Memory B cell (primary cell): ENCODE results near the gene GFY.
"Not testable (repeated sequence)": the region's sequence is repeated elsewhere in the genome, so short reads cannot be mapped to it uniquely, and the experiment has no call there.

ENCODE experiments used
- ATAC-seq: fragments of 150-1000 bp; cut with Tn5 transposase; 2 replicates; pipeline ENCODE4 v1.10.0; 2021; ENCODE audit warnings: low read depth, mild to moderate bottlenecking, moderate library complexity
- DNase-seq, 2 donors: peaks; one replicate each; pipeline ENCODE4 v3.0.0; 2022; ENCODE audit warnings: low spot score in 2 of 2
- H3K27ac Mint-ChIP-seq: one replicate; pipeline ENCODE4 v1.8.0; 2022; ENCODE audit warnings: mild to moderate bottlenecking, moderate library complexity, mixed read lengths
- H3K27me3 Mint-ChIP-seq: one replicate; pipeline ENCODE4 v1.8.0; 2022; ENCODE audit warnings: mixed read lengths
- H3K36me3 Mint-ChIP-seq: one replicate; pipeline ENCODE4 v1.8.0; 2022; ENCODE audit warnings: mild to moderate bottlenecking, mixed read lengths
- H3K4me1 Mint-ChIP-seq: one replicate; pipeline ENCODE4 v1.8.0; 2022; ENCODE audit warnings: mixed read lengths
- H3K4me3 Mint-ChIP-seq: one replicate; pipeline ENCODE4 v1.8.0; 2022; ENCODE audit warnings: mild to moderate bottlenecking, moderate library complexity, mixed read lengths
- H3K9me3 Mint-ChIP-seq: one replicate; pipeline ENCODE4 v1.8.0; 2022; ENCODE audit warnings: mixed read lengths

GFY gene

GRCh38 chr19:49469828-49470614 lies 44.8 kb downstream of the GFY start:
- Mint-ChIP-seq H3K4me3 (peak overlapping the region; percentile 47), H3K36me3 (peaks cover 8% of the 10 kb centered on the region), H3K27ac (peak overlapping the region; percentile 100), H3K9me3 (peaks cover 3% of the 10 kb centered on the region), H3K27me3 (no peaks in the 10 kb centered on the region), H3K4me1 (peaks cover 25% of the 10 kb centered on the region)
- DNase-seq (peak; percentile 79 to 82), ATAC-seq (peak; percentile 50)

GRCh38 chr19:49470615-49470978 lies 45.4 kb downstream of the GFY start:
- Mint-ChIP-seq H3K9me3 (peaks cover 3% of the 10 kb centered on the region), H3K27me3 (no peaks in the 10 kb centered on the region), H3K4me3 (peak overlapping the region; percentile 11), H3K27ac (peak overlapping the region; percentile 100), H3K36me3 (peaks cover 6% of the 10 kb centered on the region), H3K4me1 (peaks cover 29% of the 10 kb centered on the region)
- ATAC-seq (no peak), DNase-seq (no peak)

GRCh38 chr19:49472936-49473335 lies 47.7 kb downstream of the GFY start:
- DNase-seq (no peak), ATAC-seq (no peak)
- Mint-ChIP-seq H3K27ac (peak overlapping the region; percentile 94), H3K27me3 (no peaks in the 10 kb centered on the region), H3K4me3 (no peak overlapping the region), H3K9me3 (peaks cover 3% of the 10 kb centered on the region), H3K4me1 (peaks cover 36% of the 10 kb centered on the region), H3K36me3 (peaks cover 3% of the 10 kb centered on the region)

DNA sequence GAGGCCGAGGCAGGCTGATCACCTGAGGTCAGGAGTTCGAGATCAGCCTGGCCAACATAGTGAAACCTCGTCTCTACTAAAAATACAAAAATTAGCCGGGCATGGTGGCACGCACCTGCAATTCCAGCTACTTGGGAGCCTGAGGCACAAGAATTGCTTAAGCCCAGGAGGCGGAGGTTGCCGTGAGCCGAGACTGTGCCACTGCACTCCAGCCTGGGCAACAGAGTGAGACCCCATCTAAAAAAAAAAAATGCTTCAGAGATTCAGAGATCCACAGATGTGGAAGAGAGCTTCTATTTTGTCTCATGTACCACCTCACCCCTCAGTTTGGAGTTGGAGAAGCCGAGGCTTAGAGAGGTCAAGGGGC lies 48.3 kb downstream of the GFY start:
- not testable (repeated sequence) for DNase-seq, H3K9me3 Mint-ChIP-seq, H3K36me3 Mint-ChIP-seq, ATAC-seq, H3K27me3 Mint-ChIP-seq
- H3K4me1 Mint-ChIP-seq, result peaks cover 36% of the 10 kb centered on the region
- peak overlapping the region; percentile 94 for H3K27ac Mint-ChIP-seq
- H3K4me3 Mint-ChIP-seq, result peak overlapping the region; percentile 97

GRCh38 chr19:49473868-49474541 lies 48.8 kb downstream of the GFY start, which contains the start of gene FLT3LG:
TSS of gene FLT3LG (plus strand) at chr19:49474215. CDS start at chr19:49474640, 425 bp downstream.
- peak; percentile 49 for ATAC-seq
- H3K27me3 Mint-ChIP-seq, result no peaks in the 10 kb centered on the region
- H3K4me1 Mint-ChIP-seq, result peaks cover 32% of the 10 kb centered on the region
- H3K36me3 Mint-ChIP-seq, result no peaks in the 10 kb centered on the region
- peak; percentile 92 to 95 for DNase-seq
- H3K4me3 Mint-ChIP-seq, result peak within 1 kb of the TSS; percentile 97
- H3K9me3 Mint-ChIP-seq, result no peaks in the 10 kb centered on the region
- peak within 1 kb of the TSS; percentile 94 for H3K27ac Mint-ChIP-seq

- H3K4me1 Mint-ChIP-seq, result peaks cover 32% of the 10 kb centered on the region
- peak overlapping the region; percentile 94 for H3K27ac Mint-ChIP-seq
- no peak for DNase-seq
- ATAC-seq, result no peak
- H3K36me3 Mint-ChIP-seq, result no peaks in the 10 kb centered on the region
- H3K9me3 Mint-ChIP-seq, result no peaks in the 10 kb centered on the region
- H3K27me3 Mint-ChIP-seq, result no peaks in the 10 kb centered on the region
- peak overlapping the region; percentile 97 for H3K4me3 Mint-ChIP-seq
Measured at GRCh38 chr19:49474542-49474924, 49.3 kb downstream of the GFY start.

- H3K27ac Mint-ChIP-seq, result peak overlapping the region; percentile 94
- peaks cover 27% of the 10 kb centered on the region for H3K4me1 Mint-ChIP-seq
- H3K27me3 Mint-ChIP-seq, result no peaks in the 10 kb centered on the region
- ATAC-seq (no peak), DNase-seq (no peak)
- H3K9me3 Mint-ChIP-seq, result no peaks in the 10 kb centered on the region
- H3K36me3 Mint-ChIP-seq, result no peaks in the 10 kb centered on the region
- peak overlapping the region; percentile 97 for H3K4me3 Mint-ChIP-seq
Measured at GRCh38 chr19:49475191-49475917, 50.2 kb downstream of the GFY start.

DNA sequence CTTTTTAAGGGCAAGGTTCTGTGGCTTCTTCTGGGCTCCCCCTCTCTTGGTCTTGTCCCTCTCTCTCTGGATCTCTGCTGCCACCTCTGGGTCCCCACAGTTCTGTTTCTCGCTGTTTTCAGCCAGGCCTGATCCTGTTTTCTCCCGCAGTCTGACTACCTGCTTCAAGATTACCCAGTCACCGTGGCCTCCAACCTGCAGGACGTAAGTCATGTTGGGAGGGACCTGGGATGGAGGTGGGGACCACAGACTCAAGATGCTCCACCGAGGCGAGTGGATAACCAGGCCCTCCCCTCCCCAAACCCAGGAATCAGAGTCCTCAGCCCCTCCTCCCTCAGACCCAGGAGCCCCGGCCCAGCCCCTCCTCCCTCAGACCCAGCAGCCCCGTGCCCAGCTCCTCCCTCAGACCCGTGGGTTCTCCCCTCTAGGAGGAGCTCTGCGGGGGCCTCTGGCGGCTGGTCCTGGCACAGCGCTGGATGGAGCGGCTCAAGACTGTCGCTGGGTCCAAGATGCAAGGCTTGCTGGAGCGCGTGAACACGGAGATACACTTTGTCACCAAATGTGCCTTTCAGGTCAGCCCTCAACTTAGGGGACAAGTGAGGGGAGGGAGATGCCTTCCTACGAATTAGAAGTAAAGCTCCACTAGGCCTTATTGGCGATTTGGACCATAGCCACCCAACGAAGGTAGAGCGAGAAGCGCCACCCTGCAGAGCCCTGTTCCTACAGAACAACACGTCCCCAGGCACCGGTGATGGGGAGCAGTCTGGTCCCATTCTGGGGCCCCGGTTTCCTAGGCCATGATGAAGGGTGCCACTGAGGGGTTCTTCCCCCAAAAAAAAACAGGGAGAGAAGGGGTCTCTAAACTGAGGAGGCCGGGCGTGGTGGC lies 51.0 kb downstream of the GFY start:
- H3K36me3 Mint-ChIP-seq, result no peaks in the 10 kb centered on the region
- H3K4me3 Mint-ChIP-seq, result peak overlapping the region; percentile 59
- no peaks in the 10 kb centered on the region for H3K9me3 Mint-ChIP-seq
- no peak for ATAC-seq
- H3K27ac Mint-ChIP-seq, result peak overlapping the region; percentile 94
- H3K27me3 Mint-ChIP-seq, result no peaks in the 10 kb centered on the region
- DNase-seq, result no peak
- peaks cover 25% of the 10 kb centered on the region for H3K4me1 Mint-ChIP-seq
